Type B pancreatic cell (in vitro differentiated cells): ENCODE results near the gene AHDC1. TPM values are rescaled to one million over a fixed set of nuclear protein-coding genes. Genes with fewer than 3 reads are reported as not detected.
A peak's percentile ranks its signal among the peaks of the same experiment; 100 is the strongest.

Experiments used
- DNase-seq: peaks from one replicate; pipeline ENCODE4 v3.0.0; 2021; ENCODE audit warnings: mixed read lengths; ENCODE audit not compliant: unreplicated experiment; ENCODE audit errors: extremely low spot score
- H3K27ac Mint-ChIP-seq: 2 replicates; pipeline ENCODE4 v1.8.0; 2021; ENCODE audit warnings: mild to moderate bottlenecking, mixed read lengths
- H3K27me3 Mint-ChIP-seq: 2 replicates; pipeline ENCODE4 v1.8.0; 2021; ENCODE audit warnings: mixed read lengths
- H3K36me3 Mint-ChIP-seq: 2 replicates; pipeline ENCODE4 v1.8.0; 2021; ENCODE audit warnings: mixed read lengths
- H3K4me1 Mint-ChIP-seq: one replicate; pipeline ENCODE4 v1.8.0; 2021; ENCODE audit warnings: mixed read lengths; ENCODE audit not compliant: unreplicated experiment
- H3K4me3 Mint-ChIP-seq: 2 replicates; pipeline ENCODE4 v1.8.0; 2021; ENCODE audit warnings: mild to moderate bottlenecking, mixed read lengths
- H3K9me3 Mint-ChIP-seq: 2 replicates; pipeline ENCODE4 v1.8.0; 2021; ENCODE audit warnings: mixed read lengths
- CTCF ChIP-seq: fragments of 200-600 bp; sonication (generic); conservative IDR thresholded peaks from 2 replicates; pipeline ENCODE4 v1.5.0; 2021; ENCODE audit warnings: antibody characterized with exemption, mild to moderate bottlenecking
- total RNA-seq: library from RNA; stranded (reverse); gene quantifications from 2 replicates; pipeline ENCODE4 v1.2.1, GENCODE V29; 2021; ENCODE audit warnings: low replicate concordance

The AHDC1 gene
- total RNA-seq, 1 donor from 2014 or later, result 61.0 TPM

GRCh38 chr1:27569506-27570291, 34.2 kb downstream of the AHDC1 start:
- no peak for DNase-seq
- H3K4me1 Mint-ChIP-seq, result peaks cover 84% of the 10 kb centered on the region
- TF ChIP-seq CTCF, result no peak
- H3K9me3 Mint-ChIP-seq, result no peaks in the 10 kb centered on the region
- no peaks in the 10 kb centered on the region for H3K27me3 Mint-ChIP-seq
- peak overlapping the region; percentile 80 for H3K4me3 Mint-ChIP-seq
- no peaks in the 10 kb centered on the region for H3K36me3 Mint-ChIP-seq
- peak overlapping the region; percentile 80 for H3K27ac Mint-ChIP-seq

GRCh38 chr1:27569088-27569460, 34.9 kb downstream of the AHDC1 start:
- H3K27me3 Mint-ChIP-seq, result no peaks in the 10 kb centered on the region
- H3K36me3 Mint-ChIP-seq, result no peaks in the 10 kb centered on the region
- peaks cover 84% of the 10 kb centered on the region for H3K4me1 Mint-ChIP-seq
- DNase-seq, result no peak
- H3K27ac Mint-ChIP-seq, result peak overlapping the region; percentile 80
- peak overlapping the region; percentile 79 for H3K4me3 Mint-ChIP-seq
- no peak for TF ChIP-seq CTCF
- no peaks in the 10 kb centered on the region for H3K9me3 Mint-ChIP-seq

- TF ChIP-seq CTCF, result peak; percentile 85
- H3K36me3 Mint-ChIP-seq, result no peaks in the 10 kb centered on the region
- peak overlapping the region; percentile 86 for H3K27ac Mint-ChIP-seq
- no peaks in the 10 kb centered on the region for H3K27me3 Mint-ChIP-seq
- peaks cover 84% of the 10 kb centered on the region for H3K4me1 Mint-ChIP-seq
- H3K9me3 Mint-ChIP-seq, result no peaks in the 10 kb centered on the region
- DNase-seq, result peak; percentile 96
- H3K4me3 Mint-ChIP-seq, result peak overlapping the region; percentile 79
These were observed 35.5 kb downstream of the AHDC1 start for GRCh38 chr1:27568300-27569087.

GRCh38 chr1:27567971-27568299, 36.0 kb downstream of the AHDC1 start:
- no peak for DNase-seq
- Mint-ChIP-seq H3K27me3 (no peaks in the 10 kb centered on the region), H3K9me3 (no peaks in the 10 kb centered on the region), H3K27ac (peak overlapping the region; percentile 86), H3K36me3 (no peaks in the 10 kb centered on the region), H3K4me1 (peaks cover 84% of the 10 kb centered on the region), H3K4me3 (peak overlapping the region; percentile 70)
- no peak for TF ChIP-seq CTCF

- Mint-ChIP-seq H3K36me3 (no peaks in the 10 kb centered on the region), H3K27me3 (no peaks in the 10 kb centered on the region), H3K9me3 (no peaks in the 10 kb centered on the region), H3K4me1 (peaks cover 84% of the 10 kb centered on the region), H3K27ac (peak overlapping the region; percentile 86), H3K4me3 (peak overlapping the region; percentile 70)
- no peak for DNase-seq
- no peak for TF ChIP-seq CTCF
These were observed 36.8 kb downstream of the AHDC1 start for GRCh38 chr1:27567146-27567526.
